Subcutaneous abdominal adipose tissue (tissue), 5 donors: ENCODE results near the gene DAP3.
"Not testable (repeated sequence)": the region's sequence is repeated elsewhere in the genome, so short reads cannot be mapped to it uniquely, and the experiment has no call there.

ENCODE experiments used
- H3K27ac ChIP-seq: one replicate; pipeline ENCODE4 v1.7.0; 2013; ENCODE audit warnings: low read depth, mild to moderate bottlenecking, inconsistent platforms, low read length, moderate library complexity
- H3K27me3 ChIP-seq, 5 donors: one replicate each; pipeline ENCODE4 v1.7.0; 2013; ENCODE audit warnings: low read length in 5 of 5, inconsistent platforms in 1 of 5; ENCODE audit not compliant: control insufficient read depth in 5 of 5, insufficient read depth in 4 of 5
- H3K36me3 ChIP-seq, 5 donors: one replicate each; pipeline ENCODE4 v1.7.0; 2013; ENCODE audit warnings: low read length in 5 of 5; ENCODE audit not compliant: control insufficient read depth in 5 of 5, insufficient read depth in 5 of 5
- H3K4me1 ChIP-seq, 5 donors: one replicate each; pipeline ENCODE4 v1.7.0; 2013; ENCODE audit warnings: low read length in 5 of 5, mild to moderate bottlenecking in 3 of 5, moderate library complexity in 1 of 5; ENCODE audit not compliant: control insufficient read depth in 5 of 5, insufficient read depth in 5 of 5
- H3K4me3 ChIP-seq, 5 donors: one replicate each; pipeline ENCODE4 v1.7.0; 2013; ENCODE audit warnings: low read length in 5 of 5, low read depth in 1 of 5
- H3K9ac ChIP-seq, 5 donors: one replicate each; pipeline ENCODE4 v1.7.0; 2013; ENCODE audit warnings: low read length in 5 of 5, mild to moderate bottlenecking in 4 of 5, moderate library complexity in 3 of 5
- H3K9me3 ChIP-seq, 5 donors: one replicate each; pipeline ENCODE4 v1.7.0; 2013; ENCODE audit warnings: low read length in 5 of 5; ENCODE audit not compliant: control insufficient read depth in 5 of 5
- donor health status: healthy.
- donor health status: healthy.
- donor health status: healthy.
- donor health status: healthy.
- donor health status: healthy.

The DAP3 gene

GRCh38 chr1:155680531-155680930, 8.4 kb upstream of the DAP3 start:
- Histone ChIP-seq H3K9ac (no peak overlapping the region), H3K4me3 (no peak overlapping the region), H3K27ac (no peak overlapping the region), H3K9me3 (no peaks in the 10 kb centered on the region), H3K36me3 (peaks cover 34 to 48% (median 44%) of the 10 kb centered on the region in 5 donors), H3K4me1 (peaks cover 0 to 14% (median 7%) of the 10 kb centered on the region in 5 donors), H3K27me3 (no peaks in the 10 kb centered on the region)

GRCh38 chr1:155681776-155682175, 7.1 kb upstream of the DAP3 start:
- Histone ChIP-seq H3K9me3 (no peaks in the 10 kb centered on the region), H3K27ac (no peak overlapping the region), H3K4me1 (peaks cover 0 to 22% (median 16%) of the 10 kb centered on the region in 5 donors), H3K9ac (no peak overlapping the region), H3K27me3 (no peaks in the 10 kb centered on the region), H3K4me3 (no peak overlapping the region), H3K36me3 (peaks cover 26 to 35% (median 32%) of the 10 kb centered on the region in 5 donors)

GRCh38 chr1:155687705-155688323, 1.1 kb upstream of the DAP3 start:
- H3K9me3 ChIP-seq, H3K36me3 ChIP-seq, H3K27me3 ChIP-seq: not testable (repeated sequence)
- H3K4me1 ChIP-seq, result peaks cover 0 to 37% (median 31%) of the 10 kb centered on the region in 5 donors
- peak overlapping the region; percentile 76 to 99 (median 97) for H3K4me3 ChIP-seq
- H3K9ac ChIP-seq, result peak overlapping the region; percentile 81 to 100 (median 99)
- H3K27ac ChIP-seq, result peak overlapping the region; percentile 93

DNA sequence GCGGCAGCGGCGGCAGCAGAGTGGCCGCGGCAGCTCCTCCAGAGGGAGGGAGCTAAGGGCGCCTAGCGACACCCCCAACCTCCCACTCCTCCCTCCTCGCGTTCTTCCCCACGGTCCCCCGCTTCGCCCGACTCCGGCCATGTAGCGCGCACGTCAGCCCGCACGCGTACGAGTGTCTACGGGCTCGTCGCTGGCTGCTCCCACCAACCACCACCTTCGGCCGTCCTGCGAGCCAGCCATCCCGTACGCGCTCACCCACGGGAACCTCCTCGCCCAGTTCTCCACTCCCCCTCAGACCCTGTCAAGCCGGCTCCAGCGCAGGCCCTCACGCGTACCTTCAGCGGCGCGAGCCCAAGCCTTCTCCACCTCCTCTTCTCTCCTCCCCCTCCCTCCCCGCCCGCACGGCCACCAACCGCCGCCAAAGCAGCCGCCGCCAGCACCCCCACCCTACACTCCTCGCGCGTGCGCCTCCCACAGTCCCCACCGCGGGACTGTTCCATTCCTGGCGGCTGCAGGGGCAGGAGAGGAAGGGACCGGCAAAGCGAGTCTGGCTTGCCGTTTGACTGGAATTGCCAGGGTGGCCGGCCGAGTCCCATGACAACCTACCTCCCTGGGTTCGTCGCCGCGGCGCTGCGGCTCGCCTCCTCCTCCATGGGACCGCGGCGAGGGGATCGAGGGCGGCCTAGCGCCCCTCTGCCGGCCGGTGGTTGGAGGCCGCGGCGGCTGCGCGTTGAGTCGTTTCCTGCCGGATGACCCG, 389 bp upstream of the DAP3 start, which contains the start of gene YY1AP1:
Gene YY1AP1, minus strand, starts transcription at position 451 of the 757 bp plus-strand sequence. CDS start 8,338 bp downstream, outside the sequence.
- peak within 1 kb of the TSS; percentile 81 to 100 (median 99) for H3K9ac ChIP-seq
- peaks cover 0 to 10% (median 5%) of the 10 kb centered on the region in 5 donors for H3K36me3 ChIP-seq
- no peaks in the 10 kb centered on the region for H3K9me3 ChIP-seq
- H3K27me3 ChIP-seq, result no peaks in the 10 kb centered on the region
- peaks cover 0 to 37% (median 31%) of the 10 kb centered on the region in 5 donors for H3K4me1 ChIP-seq
- H3K4me3 ChIP-seq, result peak within 1 kb of the TSS; percentile 86 to 99 (median 97)
- H3K27ac ChIP-seq, result peak within 1 kb of the TSS; percentile 93

DNA sequence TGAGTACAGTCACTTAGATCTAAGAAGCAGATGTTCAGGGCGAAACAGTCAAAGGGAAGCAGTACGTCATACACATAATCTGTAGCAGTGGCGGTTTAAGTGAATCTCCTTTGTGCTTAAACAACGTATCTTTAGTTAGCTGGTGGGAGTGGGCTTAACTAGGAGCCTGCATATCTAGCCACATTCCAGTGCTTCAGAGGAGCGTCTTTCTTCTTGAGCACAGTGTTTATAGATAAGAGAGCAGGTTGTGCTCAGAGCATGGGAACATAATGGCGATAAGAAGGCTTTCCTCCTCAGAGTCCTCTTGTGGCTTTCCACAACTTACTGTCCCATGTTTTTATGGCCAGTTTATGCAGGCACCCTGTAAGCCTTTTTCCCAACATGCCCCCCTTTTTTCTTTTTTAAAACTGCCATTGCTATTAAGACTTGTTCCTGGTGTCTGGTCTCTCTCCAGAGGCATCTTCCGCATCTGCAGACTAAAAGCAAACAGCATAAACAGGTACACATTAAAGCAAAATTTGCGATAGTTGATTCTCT, 3.2 kb downstream of the DAP3 start:
- Histone ChIP-seq H3K27me3 (no peaks in the 10 kb centered on the region), H3K27ac (no peak overlapping the region), H3K4me1 (peaks cover 0 to 29% (median 21%) of the 10 kb centered on the region in 5 donors), H3K9ac (no peak overlapping the region), H3K4me3 (peak overlapping the region in 1 of 5 donors; percentile 3), H3K36me3 (peaks cover 0 to 10% (median 5%) of the 10 kb centered on the region in 5 donors), H3K9me3 (no peaks in the 10 kb centered on the region)

DNA sequence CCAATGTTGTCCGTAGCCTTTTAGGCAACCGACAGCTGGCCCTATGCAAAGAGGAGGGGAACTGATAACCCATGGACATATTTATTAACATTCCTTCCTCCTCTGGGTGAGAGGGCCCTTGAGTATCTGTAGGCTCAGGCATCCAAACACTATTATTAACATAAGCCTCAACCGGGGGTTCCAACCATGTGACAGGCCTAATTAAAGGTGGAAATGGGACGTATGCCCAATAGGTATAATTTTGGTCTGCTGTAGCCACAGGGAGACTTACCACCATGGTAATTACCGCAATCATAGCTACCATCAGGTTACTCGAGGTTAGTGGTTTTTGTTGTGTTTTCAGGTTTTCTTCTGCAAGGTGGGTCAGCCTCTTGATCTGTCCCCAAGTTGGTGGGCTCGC, 5.3 kb downstream of the DAP3 start:
- peaks cover 0 to 28% (median 21%) of the 10 kb centered on the region in 5 donors for H3K4me1 ChIP-seq
- no peak overlapping the region for H3K9ac ChIP-seq
- H3K9me3 ChIP-seq, result no peaks in the 10 kb centered on the region
- no peaks in the 10 kb centered on the region for H3K27me3 ChIP-seq
- no peak overlapping the region for H3K27ac ChIP-seq
- no peak overlapping the region for H3K4me3 ChIP-seq
- peaks cover 0 to 10% (median 5%) of the 10 kb centered on the region in 5 donors for H3K36me3 ChIP-seq

DNA sequence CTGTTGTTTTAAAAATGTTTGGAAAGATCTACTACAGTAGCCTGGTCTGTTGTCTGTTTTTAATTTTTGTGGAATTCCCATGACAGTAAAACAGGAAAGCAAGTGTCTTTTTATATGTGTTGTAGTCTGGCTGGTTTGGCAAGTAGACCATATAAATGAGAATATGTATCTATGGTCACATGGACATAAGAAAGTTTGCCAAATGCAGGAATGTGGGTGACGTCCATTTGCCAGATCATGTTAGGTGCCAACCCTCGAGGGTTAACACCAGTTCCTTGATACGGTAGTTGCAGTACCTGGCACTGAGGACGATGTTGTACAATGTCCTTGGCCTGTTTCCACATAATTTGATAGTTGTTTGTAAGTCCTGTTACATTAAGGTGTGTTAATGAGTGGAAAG, 6.2 kb downstream of the DAP3 start:
- no peak overlapping the region for H3K4me3 ChIP-seq

GRCh38 chr1:155695608-155696007, 6.7 kb downstream of the DAP3 start:
- Histone ChIP-seq H3K9ac (no peak overlapping the region), H3K27ac (no peak overlapping the region), H3K36me3 (peaks cover 0 to 10% (median 5%) of the 10 kb centered on the region in 5 donors)

More for the DNA sequence above, 6.2 kb downstream of the DAP3 start:
- Histone ChIP-seq H3K9me3 (no peaks in the 10 kb centered on the region), H3K4me1 (peaks cover 0 to 19% (median 13%) of the 10 kb centered on the region in 5 donors), H3K9ac (no peak overlapping the region), H3K36me3 (peaks cover 0 to 10% (median 5%) of the 10 kb centered on the region in 5 donors), H3K27ac (no peak overlapping the region), H3K27me3 (no peaks in the 10 kb centered on the region)

GRCh38 chr1:155696524-155696923, 7.6 kb downstream of the DAP3 start:
- peaks cover 0 to 13% (median 7%) of the 10 kb centered on the region in 5 donors for H3K4me1 ChIP-seq
- H3K27me3 ChIP-seq, result no peaks in the 10 kb centered on the region
- no peaks in the 10 kb centered on the region for H3K9me3 ChIP-seq
- H3K9ac ChIP-seq, result no peak overlapping the region
- peaks cover 0 to 7% (median 4%) of the 10 kb centered on the region in 5 donors for H3K36me3 ChIP-seq
- H3K27ac ChIP-seq, result no peak overlapping the region
- no peak overlapping the region for H3K4me3 ChIP-seq

More at GRCh38 chr1:155695608-155696007, 6.7 kb downstream of the DAP3 start:
- no peak overlapping the region for H3K4me3 ChIP-seq
- H3K9me3 ChIP-seq, result no peaks in the 10 kb centered on the region
- H3K27me3 ChIP-seq, result no peaks in the 10 kb centered on the region
- peaks cover 0 to 14% (median 8%) of the 10 kb centered on the region in 5 donors for H3K4me1 ChIP-seq

- Histone ChIP-seq H3K4me3 (no peak overlapping the region), H3K27me3 (no peaks in the 10 kb centered on the region), H3K4me1 (peaks cover 0 to 13% (median 7%) of the 10 kb centered on the region in 5 donors), H3K9me3 (no peaks in the 10 kb centered on the region), H3K36me3 (peaks cover 0 to 5% (median 2%) of the 10 kb centered on the region in 5 donors), H3K27ac (no peak overlapping the region), H3K9ac (no peak overlapping the region)
Observed at GRCh38 chr1:155697046-155697445, 8.2 kb downstream of the DAP3 start.
